HepG2 (cell line): ENCODE data around the gene METTL23. TPM values are rescaled to one million over a fixed set of nuclear protein-coding genes. Genes with fewer than 3 reads are reported as not detected.

ENCODE experiments used
- NKX3-1 ChIP-seq: sonication (generic); formaldehyde crosslinking; IDR thresholded peaks from 2 replicates; pipeline ENCODE4 v1.5.0; 2020; ENCODE audit warnings: missing genetic modification reagents
- RORA ChIP-seq: sonication (generic); formaldehyde crosslinking; IDR thresholded peaks from 2 replicates; pipeline ENCODE4 v1.5.0; 2020; ENCODE audit warnings: mild to moderate bottlenecking, missing genetic modification reagents, moderate library complexity
- RXRB ChIP-seq: IDR thresholded peaks from 2 replicates; pipeline ENCODE4 v1.6.1; 2016; ENCODE audit warnings: borderline replicate concordance, missing genetic modification reagents, missing compliant biosample characterization
- TARDBP ChIP-seq: sonication (generic); formaldehyde crosslinking; IDR thresholded peaks from 2 replicates; pipeline ENCODE4 v1.8.0; 2022; ENCODE audit warnings: mild to moderate bottlenecking, missing genetic modification reagents
- TCF7 ChIP-seq: sonication (generic); IDR thresholded peaks from 2 replicates; pipeline ENCODE4 v1.6.1; 2016; ENCODE audit warnings: antibody characterized with exemption, low read depth
- ZNF296 ChIP-seq: sonication (generic); formaldehyde crosslinking; conservative IDR thresholded peaks from 2 replicates; pipeline ENCODE4 v1.5.0; 2020; ENCODE audit warnings: mild to moderate bottlenecking, missing genetic modification reagents
- ZNF451 ChIP-seq: sonication (generic); formaldehyde crosslinking; IDR thresholded peaks from 2 replicates; pipeline ENCODE4 v1.5.0; 2020; ENCODE audit warnings: mild to moderate bottlenecking, missing genetic modification reagents
- ZNF607 ChIP-seq: sonication (generic); formaldehyde crosslinking; IDR thresholded peaks from 2 replicates; pipeline ENCODE4 v1.5.1; 2020; ENCODE audit warnings: missing genetic modification reagents, mild to moderate bottlenecking, borderline replicate concordance
- polyA plus RNA-seq, 8 experiments: library from polyadenylated mRNA; depleted of rRNA in 3 of 8; stranded (reverse) in 7 of 8; unstranded in 1 of 8; fragments of >200 nt; fragmentation: Illumina TruSeq in 4 of 8; extraction: Trizol in 4 of 8; gene quantifications; 2 replicates each; pipeline versions ENCODE4 v1.2.1 to v1.2.3, GENCODE V29; 2011 to 2016; ENCODE audit warnings: low read depth in 4 of 8, missing spikeins in 1 of 8, mixed read lengths in 1 of 8; ENCODE audit not compliant: insufficient read depth in 1 of 8
- total RNA-seq, 5 experiments: library from RNA; depleted of rRNA; stranded (reverse); fragments of >200 nt; fragmentation: Illumina TruSeq; extraction: Trizol; gene quantifications; 2 replicates each; pipeline ENCODE4 v1.2.3, GENCODE V29; 2016; ENCODE audit warnings: low read depth in 1 of 5
- TF ChIP-seq, protein P1 (sequence below): sonication (generic); formaldehyde crosslinking; IDR thresholded peaks from 2 replicates; pipeline ENCODE4 v1.8.1; 2023; ENCODE audit warnings: missing genetic modification reagents, mild to moderate bottlenecking, borderline replicate concordance
- TF ChIP-seq, protein P2 (sequence below): sonication (generic); formaldehyde crosslinking; IDR thresholded peaks from 2 replicates; pipeline ENCODE4 v1.5.0; 2020; ENCODE audit warnings: mild to moderate bottlenecking, missing genetic modification reagents, borderline replicate concordance
- TF ChIP-seq, protein P3 (sequence below): sonication (generic); formaldehyde crosslinking; IDR thresholded peaks from 2 replicates; pipeline ENCODE4 v1.5.0; 2020; ENCODE audit warnings: missing genetic modification reagents
- TF ChIP-seq, protein P4 (sequence below): sonication (generic); formaldehyde crosslinking; IDR thresholded peaks from 2 replicates; pipeline ENCODE4 v1.5.0; 2020; ENCODE audit warnings: mild to moderate bottlenecking, missing genetic modification reagents
- TF ChIP-seq, protein P5 (sequence below): sonication (generic); formaldehyde crosslinking; IDR thresholded peaks from 2 replicates; pipeline ENCODE4 v1.5.0; 2020; ENCODE audit warnings: mild to moderate bottlenecking, missing genetic modification reagents
- TF ChIP-seq, protein P6 (sequence below): IDR thresholded peaks from 2 replicates; pipeline ENCODE4 v1.6.1; 2018; ENCODE audit warnings: missing genetic modification reagents, mild to moderate bottlenecking, missing compliant biosample characterization

METTL23 gene
- total and polyA plus RNA-seq, 2 of the 13 experiments (the other 11 are each of a cell fraction or from before 2014, with no cell fraction given): 39.9 to 104 TPM

DNA sequence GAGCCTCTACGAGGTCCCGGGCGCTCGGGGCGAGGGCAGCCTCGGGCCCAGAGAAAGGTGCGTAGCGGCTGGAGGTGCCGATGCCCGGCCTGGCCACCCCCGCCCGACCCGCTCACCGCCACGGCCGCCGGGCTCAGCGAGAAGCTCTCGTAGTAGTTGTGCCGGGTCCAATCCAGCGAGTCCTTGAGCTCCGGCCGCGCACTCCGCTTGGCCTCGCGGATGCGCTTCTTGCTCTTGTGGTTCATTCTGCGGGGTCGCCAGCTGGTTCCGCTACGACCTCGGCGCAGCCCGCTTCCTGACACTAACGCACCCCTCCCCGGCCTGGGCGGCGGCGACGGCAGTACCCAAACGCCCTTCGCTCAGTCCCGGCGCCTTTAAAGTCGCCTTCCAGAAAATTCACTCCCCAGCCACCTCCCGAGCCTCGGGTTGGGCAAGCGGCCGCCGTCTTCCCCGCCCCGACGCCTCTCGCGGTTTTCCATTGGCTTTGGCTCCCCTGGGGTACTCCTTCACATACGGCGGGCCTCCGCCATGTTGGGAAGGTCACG, 336 bp upstream of the METTL23 start, which contains the start of gene JMJD6 (continued):
- 0 out of 2 replicates have a peak, but pooled peaks have one; percentile 51 for TF ChIP-seq NKX3-1
- TF ChIP-seq ZNF296 (CRISPR knock-in tag): peak; percentile 88
- TF ChIP-seq, protein P1, sequence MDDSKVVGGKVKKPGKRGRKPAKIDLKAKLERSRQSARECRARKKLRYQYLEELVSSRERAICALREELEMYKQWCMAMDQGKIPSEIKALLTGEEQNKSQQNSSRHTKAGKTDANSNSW (CRISPR knock-in tag): peak; percentile 29; the same call in 1 of the 2 replicates
- TF ChIP-seq, protein P2, sequence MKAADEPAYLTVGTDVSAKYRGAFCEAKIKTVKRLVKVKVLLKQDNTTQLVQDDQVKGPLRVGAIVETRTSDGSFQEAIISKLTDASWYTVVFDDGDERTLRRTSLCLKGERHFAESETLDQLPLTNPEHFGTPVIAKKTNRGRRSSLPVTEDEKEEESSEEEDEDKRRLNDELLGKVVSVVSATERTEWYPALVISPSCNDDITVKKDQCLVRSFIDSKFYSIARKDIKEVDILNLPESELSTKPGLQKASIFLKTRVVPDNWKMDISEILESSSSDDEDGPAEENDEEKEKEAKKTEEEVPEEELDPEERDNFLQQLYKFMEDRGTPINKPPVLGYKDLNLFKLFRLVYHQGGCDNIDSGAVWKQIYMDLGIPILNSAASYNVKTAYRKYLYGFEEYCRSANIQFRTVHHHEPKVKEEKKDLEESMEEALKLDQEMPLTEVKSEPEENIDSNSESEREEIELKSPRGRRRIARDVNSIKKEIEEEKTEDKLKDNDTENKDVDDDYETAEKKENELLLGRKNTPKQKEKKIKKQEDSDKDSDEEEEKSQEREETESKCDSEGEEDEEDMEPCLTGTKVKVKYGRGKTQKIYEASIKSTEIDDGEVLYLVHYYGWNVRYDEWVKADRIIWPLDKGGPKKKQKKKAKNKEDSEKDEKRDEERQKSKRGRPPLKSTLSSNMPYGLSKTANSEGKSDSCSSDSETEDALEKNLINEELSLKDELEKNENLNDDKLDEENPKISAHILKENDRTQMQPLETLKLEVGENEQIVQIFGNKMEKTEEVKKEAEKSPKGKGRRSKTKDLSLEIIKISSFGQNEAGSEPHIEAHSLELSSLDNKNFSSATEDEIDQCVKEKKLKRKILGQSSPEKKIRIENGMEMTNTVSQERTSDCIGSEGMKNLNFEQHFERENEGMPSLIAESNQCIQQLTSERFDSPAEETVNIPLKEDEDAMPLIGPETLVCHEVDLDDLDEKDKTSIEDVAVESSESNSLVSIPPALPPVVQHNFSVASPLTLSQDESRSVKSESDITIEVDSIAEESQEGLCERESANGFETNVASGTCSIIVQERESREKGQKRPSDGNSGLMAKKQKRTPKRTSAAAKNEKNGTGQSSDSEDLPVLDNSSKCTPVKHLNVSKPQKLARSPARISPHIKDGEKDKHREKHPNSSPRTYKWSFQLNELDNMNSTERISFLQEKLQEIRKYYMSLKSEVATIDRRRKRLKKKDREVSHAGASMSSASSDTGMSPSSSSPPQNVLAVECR: peak; percentile 94
- TF ChIP-seq TCF7: peak; percentile 14; the same call in 1 of the 2 replicates
- TF ChIP-seq, protein P3, sequence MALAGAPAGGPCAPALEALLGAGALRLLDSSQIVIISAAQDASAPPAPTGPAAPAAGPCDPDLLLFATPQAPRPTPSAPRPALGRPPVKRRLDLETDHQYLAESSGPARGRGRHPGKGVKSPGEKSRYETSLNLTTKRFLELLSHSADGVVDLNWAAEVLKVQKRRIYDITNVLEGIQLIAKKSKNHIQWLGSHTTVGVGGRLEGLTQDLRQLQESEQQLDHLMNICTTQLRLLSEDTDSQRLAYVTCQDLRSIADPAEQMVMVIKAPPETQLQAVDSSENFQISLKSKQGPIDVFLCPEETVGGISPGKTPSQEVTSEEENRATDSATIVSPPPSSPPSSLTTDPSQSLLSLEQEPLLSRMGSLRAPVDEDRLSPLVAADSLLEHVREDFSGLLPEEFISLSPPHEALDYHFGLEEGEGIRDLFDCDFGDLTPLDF (CRISPR knock-in tag): peak; percentile 53; the same call in 1 of the 2 replicates
- TF ChIP-seq RORA (CRISPR knock-in tag): 0 out of 2 replicates have a peak, but pooled peaks have one; percentile 53
- TF ChIP-seq ZNF451: peak; percentile 59
- TF ChIP-seq RXRB: peak; percentile 38; the same call in 1 of the 2 replicates
- TF ChIP-seq, protein P4, sequence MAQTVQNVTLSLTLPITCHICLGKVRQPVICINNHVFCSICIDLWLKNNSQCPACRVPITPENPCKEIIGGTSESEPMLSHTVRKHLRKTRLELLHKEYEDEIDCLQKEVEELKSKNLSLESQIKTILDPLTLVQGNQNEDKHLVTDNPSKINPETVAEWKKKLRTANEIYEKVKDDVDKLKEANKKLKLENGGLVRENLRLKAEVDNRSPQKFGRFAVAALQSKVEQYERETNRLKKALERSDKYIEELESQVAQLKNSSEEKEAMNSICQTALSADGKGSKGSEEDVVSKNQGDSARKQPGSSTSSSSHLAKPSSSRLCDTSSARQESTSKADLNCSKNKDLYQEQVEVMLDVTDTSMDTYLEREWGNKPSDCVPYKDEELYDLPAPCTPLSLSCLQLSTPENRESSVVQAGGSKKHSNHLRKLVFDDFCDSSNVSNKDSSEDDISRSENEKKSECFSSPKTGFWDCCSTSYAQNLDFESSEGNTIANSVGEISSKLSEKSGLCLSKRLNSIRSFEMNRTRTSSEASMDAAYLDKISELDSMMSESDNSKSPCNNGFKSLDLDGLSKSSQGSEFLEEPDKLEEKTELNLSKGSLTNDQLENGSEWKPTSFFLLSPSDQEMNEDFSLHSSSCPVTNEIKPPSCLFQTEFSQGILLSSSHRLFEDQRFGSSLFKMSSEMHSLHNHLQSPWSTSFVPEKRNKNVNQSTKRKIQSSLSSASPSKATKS (CRISPR knock-in tag): peak; percentile 82; the same call in 1 of the 2 replicates
- TF ChIP-seq, protein P5, sequence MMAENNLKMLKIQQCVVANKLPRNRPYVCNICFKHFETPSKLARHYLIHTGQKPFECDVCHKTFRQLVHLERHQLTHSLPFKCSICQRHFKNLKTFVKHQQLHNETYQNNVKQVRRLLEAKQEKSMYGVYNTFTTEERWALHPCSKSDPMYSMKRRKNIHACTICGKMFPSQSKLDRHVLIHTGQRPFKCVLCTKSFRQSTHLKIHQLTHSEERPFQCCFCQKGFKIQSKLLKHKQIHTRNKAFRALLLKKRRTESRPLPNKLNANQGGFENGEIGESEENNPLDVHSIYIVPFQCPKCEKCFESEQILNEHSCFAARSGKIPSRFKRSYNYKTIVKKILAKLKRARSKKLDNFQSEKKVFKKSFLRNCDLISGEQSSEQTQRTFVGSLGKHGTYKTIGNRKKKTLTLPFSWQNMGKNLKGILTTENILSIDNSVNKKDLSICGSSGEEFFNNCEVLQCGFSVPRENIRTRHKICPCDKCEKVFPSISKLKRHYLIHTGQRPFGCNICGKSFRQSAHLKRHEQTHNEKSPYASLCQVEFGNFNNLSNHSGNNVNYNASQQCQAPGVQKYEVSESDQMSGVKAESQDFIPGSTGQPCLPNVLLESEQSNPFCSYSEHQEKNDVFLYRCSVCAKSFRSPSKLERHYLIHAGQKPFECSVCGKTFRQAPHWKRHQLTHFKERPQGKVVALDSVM (CRISPR knock-in tag): peak; percentile 6
- TF ChIP-seq TARDBP (CRISPR knock-in tag): no peak; the same call in 1 of the 2 replicates
- TF ChIP-seq, protein P6, sequence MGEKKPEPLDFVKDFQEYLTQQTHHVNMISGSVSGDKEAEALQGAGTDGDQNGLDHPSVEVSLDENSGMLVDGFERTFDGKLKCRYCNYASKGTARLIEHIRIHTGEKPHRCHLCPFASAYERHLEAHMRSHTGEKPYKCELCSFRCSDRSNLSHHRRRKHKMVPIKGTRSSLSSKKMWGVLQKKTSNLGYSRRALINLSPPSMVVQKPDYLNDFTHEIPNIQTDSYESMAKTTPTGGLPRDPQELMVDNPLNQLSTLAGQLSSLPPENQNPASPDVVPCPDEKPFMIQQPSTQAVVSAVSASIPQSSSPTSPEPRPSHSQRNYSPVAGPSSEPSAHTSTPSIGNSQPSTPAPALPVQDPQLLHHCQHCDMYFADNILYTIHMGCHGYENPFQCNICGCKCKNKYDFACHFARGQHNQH (CRISPR knock-in tag): peak; percentile 45; the same call in 1 of the 2 replicates
- TF ChIP-seq ZNF607 (CRISPR knock-in tag): peak; percentile 26; the same call in 1 of the 2 replicates
